Measurements from ENCODE around the gene PAPPA2.

The PAPPA2 gene

GRCh38 chr1:176692988-176693696 is 230.2 kb downstream of the PAPPA2 start:
- Mint-ChIP-seq H3K27ac (no peak overlapping the region), H3K9me3 (no peaks in the 10 kb centered on the region), H3K4me1 (ENCODE audit: low read depth) (no peaks in the 10 kb centered on the region), H3K4me3 (no peak overlapping the region), H3K27me3 (ENCODE audit: low read depth) (no peaks in the 10 kb centered on the region), H3K36me3 (ENCODE audit: low read depth) (no peaks in the 10 kb centered on the region)
- DNase-seq (ENCODE audit: low spot score), result no peak

GRCh38 chr1:176693697-176694329 is 230.8 kb downstream of the PAPPA2 start:
- no peak for DNase-seq (ENCODE audit: low spot score)
- H3K27ac Mint-ChIP-seq, result no peak overlapping the region
- H3K9me3 Mint-ChIP-seq, result no peaks in the 10 kb centered on the region
- no peak overlapping the region for H3K4me3 Mint-ChIP-seq
- no peaks in the 10 kb centered on the region for H3K4me1 Mint-ChIP-seq (ENCODE audit: low read depth)
- H3K36me3 Mint-ChIP-seq (ENCODE audit: low read depth), result no peaks in the 10 kb centered on the region
- H3K27me3 Mint-ChIP-seq (ENCODE audit: low read depth), result no peaks in the 10 kb centered on the region

- Mint-ChIP-seq H3K4me3 (no peak overlapping the region), H3K4me1 (ENCODE audit: low read depth) (no peaks in the 10 kb centered on the region), H3K27me3 (ENCODE audit: low read depth) (no peaks in the 10 kb centered on the region), H3K27ac (no peak overlapping the region), H3K36me3 (ENCODE audit: low read depth) (no peaks in the 10 kb centered on the region), H3K9me3 (no peaks in the 10 kb centered on the region)
- DNase-seq (ENCODE audit: low spot score), result no peak
Observed at GRCh38 chr1:176694713-176695112, 231.7 kb downstream of the PAPPA2 start.

- Mint-ChIP-seq H3K9me3 (no peaks in the 10 kb centered on the region), H3K36me3 (ENCODE audit: low read depth) (no peaks in the 10 kb centered on the region), H3K4me3 (no peak overlapping the region), H3K4me1 (ENCODE audit: low read depth) (no peaks in the 10 kb centered on the region), H3K27me3 (ENCODE audit: low read depth) (no peaks in the 10 kb centered on the region), H3K27ac (no peak overlapping the region)
- DNase-seq (ENCODE audit: low spot score), result no peak
Observed at GRCh38 chr1:176696109-176696508, 233.1 kb downstream of the PAPPA2 start.

GRCh38 chr1:176696689-176697088 is 233.7 kb downstream of the PAPPA2 start:
- Mint-ChIP-seq H3K9me3 (no peaks in the 10 kb centered on the region), H3K4me3 (no peak overlapping the region), H3K36me3 (ENCODE audit: low read depth) (no peaks in the 10 kb centered on the region), H3K27ac (no peak overlapping the region), H3K27me3 (ENCODE audit: low read depth) (no peaks in the 10 kb centered on the region), H3K4me1 (ENCODE audit: low read depth) (no peaks in the 10 kb centered on the region)
- DNase-seq (ENCODE audit: low spot score), result no peak

GRCh38 chr1:176699821-176700220 is 236.8 kb downstream of the PAPPA2 start:
- DNase-seq (ENCODE audit: low spot score), result no peak
- Mint-ChIP-seq H3K27me3 (ENCODE audit: low read depth) (no peaks in the 10 kb centered on the region), H3K4me1 (ENCODE audit: low read depth) (no peaks in the 10 kb centered on the region), H3K27ac (no peak overlapping the region), H3K4me3 (no peak overlapping the region), H3K9me3 (no peaks in the 10 kb centered on the region), H3K36me3 (ENCODE audit: low read depth) (no peaks in the 10 kb centered on the region)

GRCh38 chr1:176701151-176701866 is 238.3 kb downstream of the PAPPA2 start:
- H3K27me3 Mint-ChIP-seq (ENCODE audit: low read depth), result no peaks in the 10 kb centered on the region

GRCh38 chr1:176702901-176703300 is 239.9 kb downstream of the PAPPA2 start:
- Mint-ChIP-seq H3K36me3 (ENCODE audit: low read depth) (no peaks in the 10 kb centered on the region), H3K27me3 (ENCODE audit: low read depth) (no peaks in the 10 kb centered on the region), H3K9me3 (no peaks in the 10 kb centered on the region), H3K27ac (no peak overlapping the region), H3K4me1 (ENCODE audit: low read depth) (no peaks in the 10 kb centered on the region), H3K4me3 (no peak overlapping the region)
- no peak for DNase-seq (ENCODE audit: low spot score)

More at GRCh38 chr1:176701151-176701866, 238.3 kb downstream of the PAPPA2 start:
- Mint-ChIP-seq H3K36me3 (ENCODE audit: low read depth) (no peaks in the 10 kb centered on the region), H3K27ac (no peak overlapping the region), H3K4me3 (no peak overlapping the region), H3K4me1 (ENCODE audit: low read depth) (no peaks in the 10 kb centered on the region), H3K9me3 (no peaks in the 10 kb centered on the region)
- DNase-seq (ENCODE audit: low spot score), result no peak

GRCh38 chr1:176705585-176705984 is 242.6 kb downstream of the PAPPA2 start:
- no peaks in the 10 kb centered on the region for H3K4me1 Mint-ChIP-seq (ENCODE audit: low read depth)
- H3K27ac Mint-ChIP-seq, result no peak overlapping the region
- no peaks in the 10 kb centered on the region for H3K27me3 Mint-ChIP-seq (ENCODE audit: low read depth)

GRCh38 chr1:176717066-176717750 is 254.2 kb downstream of the PAPPA2 start:
- Mint-ChIP-seq H3K27ac (no peak overlapping the region), H3K36me3 (ENCODE audit: low read depth) (no peaks in the 10 kb centered on the region), H3K27me3 (ENCODE audit: low read depth) (no peaks in the 10 kb centered on the region), H3K4me3 (no peak overlapping the region), H3K4me1 (ENCODE audit: low read depth) (no peaks in the 10 kb centered on the region), H3K9me3 (no peaks in the 10 kb centered on the region)
- DNase-seq (ENCODE audit: low spot score), result no peak

More at GRCh38 chr1:176705585-176705984, 242.6 kb downstream of the PAPPA2 start:
- Mint-ChIP-seq H3K4me3 (no peak overlapping the region), H3K36me3 (ENCODE audit: low read depth) (no peaks in the 10 kb centered on the region), H3K9me3 (no peaks in the 10 kb centered on the region)
- no peak for DNase-seq (ENCODE audit: low spot score)

GRCh38 chr1:176719447-176719846 is 256.5 kb downstream of the PAPPA2 start:
- no peaks in the 10 kb centered on the region for H3K36me3 Mint-ChIP-seq (ENCODE audit: low read depth)
- no peaks in the 10 kb centered on the region for H3K27me3 Mint-ChIP-seq (ENCODE audit: low read depth)
- H3K27ac Mint-ChIP-seq, result no peak overlapping the region
- H3K4me3 Mint-ChIP-seq, result no peak overlapping the region
- no peaks in the 10 kb centered on the region for H3K4me1 Mint-ChIP-seq (ENCODE audit: low read depth)
- no peak for DNase-seq (ENCODE audit: low spot score)
- no peaks in the 10 kb centered on the region for H3K9me3 Mint-ChIP-seq

- H3K9me3 Mint-ChIP-seq, result no peaks in the 10 kb centered on the region
- H3K36me3 Mint-ChIP-seq (ENCODE audit: low read depth), result no peaks in the 10 kb centered on the region
- H3K27me3 Mint-ChIP-seq (ENCODE audit: low read depth), result no peaks in the 10 kb centered on the region
- H3K27ac Mint-ChIP-seq, result no peak overlapping the region
- H3K4me1 Mint-ChIP-seq (ENCODE audit: low read depth), result no peaks in the 10 kb centered on the region
- H3K4me3 Mint-ChIP-seq, result no peak overlapping the region
- DNase-seq (ENCODE audit: low spot score), result no peak
Observed at GRCh38 chr1:176720838-176721237, 257.9 kb downstream of the PAPPA2 start.

GRCh38 chr1:176733661-176734060 is 270.7 kb downstream of the PAPPA2 start:
- H3K9me3 Mint-ChIP-seq, result no peaks in the 10 kb centered on the region
- H3K27ac Mint-ChIP-seq, result no peak overlapping the region
- no peaks in the 10 kb centered on the region for H3K27me3 Mint-ChIP-seq (ENCODE audit: low read depth)
- no peak overlapping the region for H3K4me3 Mint-ChIP-seq
- H3K4me1 Mint-ChIP-seq (ENCODE audit: low read depth), result no peaks in the 10 kb centered on the region
- H3K36me3 Mint-ChIP-seq (ENCODE audit: low read depth), result no peaks in the 10 kb centered on the region
- no peak for DNase-seq (ENCODE audit: low spot score)

- Mint-ChIP-seq H3K4me1 (ENCODE audit: low read depth) (no peaks in the 10 kb centered on the region), H3K9me3 (no peaks in the 10 kb centered on the region), H3K4me3 (no peak overlapping the region), H3K27ac (no peak overlapping the region), H3K36me3 (ENCODE audit: low read depth) (no peaks in the 10 kb centered on the region), H3K27me3 (ENCODE audit: low read depth) (no peaks in the 10 kb centered on the region)
- no peak for DNase-seq (ENCODE audit: low spot score)
Observed at GRCh38 chr1:176735201-176735600, 272.2 kb downstream of the PAPPA2 start.
